Epithelial cell of prostate (primary cell): Measurements from ENCODE around the gene KIAA0586.
A peak's percentile ranks its signal among the peaks of the same experiment; 100 is the strongest.
"Not testable (repeated sequence)": the region's sequence is repeated elsewhere in the genome, so short reads cannot be mapped to it uniquely, and the experiment has no call there.

ENCODE experiments used
- DNase-seq: peaks from one replicate; pipeline ENCODE4 v3.0.0-alpha.2; 2011; ENCODE audit warnings: low read depth, low spot score
- H3K27ac ChIP-seq: fragments of 450-650 bp; 2 replicates; pipeline ENCODE4 v1.5.1; 2017; ENCODE audit warnings: mild to moderate bottlenecking

KIAA0586 gene

GRCh38 chr14:58427281-58428117 is at the start of gene KIAA0586, which contains the start of gene TIMM9:
TSS of gene KIAA0586 (plus strand) at chr14:58427719. CDS start at chr14:58428265, 546 bp downstream.
TSS of gene TIMM9 (minus strand) at chr14:58427531. CDS start at chr14:58411945, 15,586 bp downstream.
- DNase-seq = peak; percentile 90
- H3K27ac ChIP-seq = peak within 1 kb of the TSS; percentile 90

- no peak for DNase-seq
- no peak overlapping the region for H3K27ac ChIP-seq
These were observed 36.7 kb upstream of the KIAA0586 start for GRCh38 chr14:58390830-58391229.

- H3K27ac ChIP-seq = no peak overlapping the region
- no peak for DNase-seq
These were observed 32.0 kb upstream of the KIAA0586 start for GRCh38 chr14:58395562-58395811.

- H3K27ac ChIP-seq = peak within 1 kb of the TSS; percentile 32
- DNase-seq = peak; percentile 24
These were observed 31.4 kb upstream of the KIAA0586 start, which contains the start of gene TOMM20L for GRCh38 chr14:58395812-58396788. TSS of gene TOMM20L (plus strand) at chr14:58395930. CDS start at chr14:58395958, 28 bp downstream.

- no peak overlapping the region for H3K27ac ChIP-seq
- no peak for DNase-seq
These were observed 30.4 kb upstream of the KIAA0586 start for GRCh38 chr14:58397156-58397555.

- H3K27ac ChIP-seq = no peak overlapping the region
These were observed 29.0 kb upstream of the KIAA0586 start for GRCh38 chr14:58398495-58398894.

GRCh38 chr14:58398895-58399294 is 28.6 kb upstream of the KIAA0586 start:
- no peak overlapping the region for H3K27ac ChIP-seq
- DNase-seq = no peak

More at GRCh38 chr14:58398495-58398894, 29.0 kb upstream of the KIAA0586 start:
- DNase-seq = no peak

GRCh38 chr14:58401587-58401986 is 25.9 kb upstream of the KIAA0586 start:
- no peak overlapping the region for H3K27ac ChIP-seq
- no peak for DNase-seq

- H3K27ac ChIP-seq = no peak overlapping the region
These were observed 18.8 kb upstream of the KIAA0586 start for GRCh38 chr14:58408681-58409215.

GRCh38 chr14:58414845-58415244 is 12.7 kb upstream of the KIAA0586 start:
- no peak for DNase-seq
- H3K27ac ChIP-seq = no peak overlapping the region

More at GRCh38 chr14:58408681-58409215, 18.8 kb upstream of the KIAA0586 start:
- DNase-seq = no peak

- no peak for DNase-seq
- no peak overlapping the region for H3K27ac ChIP-seq
These were observed 11.6 kb upstream of the KIAA0586 start for GRCh38 chr14:58415636-58416547.

- not testable (repeated sequence) for H3K27ac ChIP-seq, DNase-seq
These were observed 10.6 kb upstream of the KIAA0586 start for GRCh38 chr14:58416934-58417333.

- DNase-seq = no peak
These were observed 744 bp upstream of the KIAA0586 start for GRCh38 chr14:58426670-58427280.

GRCh38 chr14:58428118-58428683 is 682 bp downstream of the KIAA0586 start:
- H3K27ac ChIP-seq = peak overlapping the region; percentile 90
- no peak for DNase-seq

More at GRCh38 chr14:58426670-58427280, 744 bp upstream of the KIAA0586 start:
- peak overlapping the region; percentile 90 for H3K27ac ChIP-seq

GRCh38 chr14:58430156-58430555 is 2.6 kb downstream of the KIAA0586 start:
- H3K27ac ChIP-seq = peak overlapping the region; percentile 11
- peak; percentile 69 for DNase-seq

- H3K27ac ChIP-seq = no peak overlapping the region
- no peak for DNase-seq
These were observed 12.0 kb downstream of the KIAA0586 start for GRCh38 chr14:58439476-58439875.

GRCh38 chr14:58444627-58445026 is 17.1 kb downstream of the KIAA0586 start:
- DNase-seq = no peak
- H3K27ac ChIP-seq = no peak overlapping the region

GRCh38 chr14:58455593-58456265 is 28.2 kb downstream of the KIAA0586 start:
- peak overlapping the region; percentile 40 for H3K27ac ChIP-seq
- peak; percentile 56 for DNase-seq
